Measurements from ENCODE around the gene CAMTA1.
A peak's percentile ranks its signal among the peaks of the same experiment; 100 is the strongest.

Gene CAMTA1

DNA sequence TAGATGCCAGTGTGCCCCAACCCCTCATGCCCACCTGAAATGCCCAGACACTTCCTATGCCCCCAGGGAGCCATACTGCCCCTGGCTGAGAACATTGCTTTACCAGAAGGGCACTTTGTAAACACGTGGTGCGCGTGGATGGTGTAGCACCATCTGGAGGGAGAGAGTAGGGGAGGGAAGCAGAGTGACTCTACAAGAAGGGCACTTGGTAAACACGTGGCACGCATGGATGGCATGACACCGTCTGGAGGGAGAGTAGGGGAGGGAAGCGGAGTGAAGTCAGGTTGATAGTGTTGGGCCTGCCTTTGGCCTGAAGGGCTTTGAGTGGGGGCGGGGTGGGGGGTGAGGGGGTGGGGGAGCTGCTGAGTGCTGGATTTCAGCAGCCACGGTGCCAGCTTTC is 661.8 kb downstream of the CAMTA1 start:
- DNase-seq (ENCODE audit: low read depth): no peak
- no peak for TF ChIP-seq CTCF (IDR thresholded peaks at IDR 0.05; ENCODE audit: low read depth, low read length, missing control alignments)
- H3K4me3 ChIP-seq (ENCODE audit: low read depth, low read length): no peak overlapping the region

DNA sequence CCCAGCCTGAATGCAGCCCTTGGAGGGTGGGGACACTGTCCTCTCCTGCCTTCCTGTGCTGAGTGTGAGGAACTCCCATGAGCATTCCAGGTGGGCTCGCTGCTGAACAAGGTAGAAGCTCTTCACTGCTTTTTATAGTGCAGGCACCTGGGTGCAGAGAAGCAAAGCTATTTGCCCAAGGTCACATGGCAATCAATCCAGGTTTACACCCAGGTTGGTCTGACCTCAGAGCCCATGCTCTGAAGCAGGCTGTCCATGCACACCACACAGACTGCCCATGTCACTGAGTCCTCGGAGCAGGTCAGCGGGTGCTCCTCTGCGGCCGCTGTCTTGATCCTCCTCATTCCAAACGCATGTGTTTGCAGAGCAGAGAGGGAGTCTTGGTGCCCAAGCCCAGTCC is 662.5 kb downstream of the CAMTA1 start:
- no peak for TF ChIP-seq CTCF (IDR thresholded peaks at IDR 0.05; ENCODE audit: low read depth, low read length, missing control alignments)
- H3K4me3 ChIP-seq (ENCODE audit: low read depth, low read length): no peak overlapping the region
- no peak for DNase-seq (ENCODE audit: low read depth)

GRCh38 chr1:7448986-7449385 is 663.7 kb downstream of the CAMTA1 start:
- no peak overlapping the region for H3K4me3 ChIP-seq (ENCODE audit: low read depth, low read length)
- TF ChIP-seq CTCF (IDR thresholded peaks at IDR 0.05; ENCODE audit: low read depth, low read length, missing control alignments): no peak
- no peak for DNase-seq (ENCODE audit: low read depth)

- DNase-seq (ENCODE audit: low read depth): no peak
- peak; percentile 11 for TF ChIP-seq CTCF (IDR thresholded peaks at IDR 0.05; ENCODE audit: low read depth, low read length, missing control alignments)
These were observed 664.5 kb downstream of the CAMTA1 start for GRCh38 chr1:7449750-7450149.

DNA sequence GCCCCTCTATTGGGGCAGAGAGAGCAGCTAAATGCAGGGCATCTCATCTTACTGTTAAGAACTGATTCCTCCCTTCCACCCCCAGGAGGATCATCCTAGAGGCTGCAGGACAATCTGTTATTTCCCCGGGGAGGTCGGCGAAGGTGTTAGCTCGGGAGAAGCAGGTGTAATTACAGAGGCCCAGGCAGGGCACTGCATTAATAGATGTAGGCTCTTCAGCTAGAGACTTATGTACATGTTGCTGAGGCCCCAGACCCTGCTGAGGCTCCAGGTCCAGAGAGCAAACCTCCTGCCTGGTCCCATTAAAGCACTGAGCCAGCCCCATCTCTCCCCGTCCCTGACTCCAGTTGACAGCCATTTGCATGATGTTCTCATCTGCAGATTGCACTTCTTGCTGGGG is 665.6 kb downstream of the CAMTA1 start:
- no peak overlapping the region for H3K4me3 ChIP-seq (ENCODE audit: low read depth, low read length)
- TF ChIP-seq CTCF (IDR thresholded peaks at IDR 0.05; ENCODE audit: low read depth, low read length, missing control alignments): no peak
- no peak for DNase-seq (ENCODE audit: low read depth)

More at GRCh38 chr1:7449750-7450149, 664.5 kb downstream of the CAMTA1 start:
- no peak overlapping the region for H3K4me3 ChIP-seq (ENCODE audit: low read depth, low read length)

DNA sequence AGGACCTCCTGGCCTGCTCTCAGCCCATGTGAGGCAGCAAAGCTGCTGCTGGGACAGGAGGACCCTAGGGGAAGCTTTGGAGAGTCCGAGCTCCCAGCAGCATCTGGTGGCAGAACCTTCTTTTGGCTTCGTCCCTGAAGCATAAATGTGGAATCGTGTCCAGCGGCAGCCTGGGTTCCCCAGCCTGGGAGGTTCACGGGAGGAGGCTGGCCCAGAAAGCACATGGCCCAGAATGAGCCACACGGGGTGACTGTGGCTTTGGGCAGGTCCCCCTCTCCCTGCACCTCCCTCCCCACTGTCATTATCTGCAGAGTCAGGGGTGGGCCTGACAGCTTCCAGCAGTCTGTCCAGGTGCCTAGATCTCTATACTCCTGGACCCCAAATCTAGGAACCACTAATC is 667.8 kb downstream of the CAMTA1 start:
- TF ChIP-seq CTCF (IDR thresholded peaks at IDR 0.05; ENCODE audit: low read depth, low read length, missing control alignments): no peak
- no peak overlapping the region for H3K4me3 ChIP-seq (ENCODE audit: low read depth, low read length)
- no peak for DNase-seq (ENCODE audit: low read depth)

DNA sequence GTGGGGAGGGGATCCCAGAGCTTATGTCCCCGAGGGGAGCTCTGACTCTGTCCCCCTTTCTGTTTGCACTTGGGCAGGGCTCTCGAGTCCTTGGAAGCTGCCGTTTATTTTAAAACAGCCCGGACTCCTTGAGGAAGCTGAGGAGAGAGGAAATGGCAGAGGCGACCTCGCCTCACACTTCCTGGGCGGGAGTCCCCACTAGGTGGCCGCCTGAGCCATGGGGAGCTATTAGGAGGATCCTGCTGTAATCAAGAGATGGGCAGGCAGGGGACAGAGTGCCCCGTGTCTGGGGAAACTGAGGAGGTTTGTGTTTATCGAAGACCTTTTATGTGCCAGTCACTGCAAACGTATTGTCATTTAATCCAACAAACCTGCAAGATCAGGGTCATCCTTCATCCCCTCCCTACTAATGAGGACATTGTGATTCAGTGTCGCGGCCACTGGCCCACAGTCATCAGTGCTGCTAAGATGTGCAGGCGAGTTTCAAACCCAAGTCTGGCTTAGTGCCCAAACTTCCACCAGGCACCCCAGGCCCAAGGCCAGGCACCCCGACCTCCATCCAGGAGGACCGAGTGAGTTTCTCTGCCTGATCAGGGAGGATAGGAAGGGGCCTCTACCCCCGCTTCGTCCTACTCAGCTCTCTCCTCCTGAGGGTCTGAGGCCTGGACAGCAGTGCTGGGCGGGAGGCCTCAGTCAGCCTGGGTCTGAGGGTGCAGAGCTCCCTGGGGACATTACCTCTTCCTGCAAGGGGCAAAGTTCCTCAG is 669.0 kb downstream of the CAMTA1 start:
- H3K4me3 ChIP-seq (ENCODE audit: low read depth, low read length): no peak overlapping the region
- TF ChIP-seq CTCF (IDR thresholded peaks at IDR 0.05; ENCODE audit: low read depth, low read length, missing control alignments): peak; percentile 36
- DNase-seq (ENCODE audit: low read depth): no peak

Measured in GM12864 (cell line).